Ammon's horn (tissue), 1 donor: Measurements from ENCODE around the gene GHRH.
A peak's percentile ranks its signal among the peaks of the same experiment; 100 is the strongest.

ENCODE experiments used
- DNase-seq: peaks from one replicate; pipeline ENCODE4 v3.0.0-alpha.2; 2016; ENCODE audit warnings: low spot score

The GHRH gene

GRCh38 chr20:37237656-37238055, 24.0 kb downstream of the GHRH start:
- DNase-seq, result no peak

- no peak for DNase-seq
Measured at GRCh38 chr20:37236462-37236861, 25.2 kb downstream of the GHRH start.

GRCh38 chr20:37235065-37235464, 26.5 kb downstream of the GHRH start:
- no peak for DNase-seq

GRCh38 chr20:37234254-37234581, 27.4 kb downstream of the GHRH start:
- no peak for DNase-seq

GRCh38 chr20:37233548-37234253, 27.9 kb downstream of the GHRH start:
- no peak for DNase-seq

GRCh38 chr20:37231947-37232630, 29.5 kb downstream of the GHRH start:
- peak; percentile 43 for DNase-seq

GRCh38 chr20:37230200-37230599, 31.4 kb downstream of the GHRH start:
- DNase-seq, result no peak

GRCh38 chr20:37229357-37229756, 32.3 kb downstream of the GHRH start:
- DNase-seq, result peak; percentile 44

- DNase-seq, result no peak
Measured at GRCh38 chr20:37228656-37229055, 33.0 kb downstream of the GHRH start.

GRCh38 chr20:37228082-37228481, 33.5 kb downstream of the GHRH start:
- no peak for DNase-seq

- DNase-seq, result no peak
Measured at GRCh38 chr20:37226889-37227288, 34.7 kb downstream of the GHRH start.

- DNase-seq, result no peak
Measured at GRCh38 chr20:37225146-37225545, 36.5 kb downstream of the GHRH start.

- DNase-seq, result peak; percentile 62
Measured at GRCh38 chr20:37223053-37223452, 38.6 kb downstream of the GHRH start.

- no peak for DNase-seq
Measured at GRCh38 chr20:37222086-37222485, 39.5 kb downstream of the GHRH start.

GRCh38 chr20:37220731-37221130, 40.9 kb downstream of the GHRH start:
- no peak for DNase-seq

GRCh38 chr20:37219751-37220668, 41.6 kb downstream of the GHRH start:
- DNase-seq, result peak; percentile 38

GRCh38 chr20:37218976-37219375, 42.6 kb downstream of the GHRH start:
- DNase-seq, result no peak

GRCh38 chr20:37218441-37218840, 43.2 kb downstream of the GHRH start:
- no peak for DNase-seq

- no peak for DNase-seq
Measured at GRCh38 chr20:37209661-37210314, 51.8 kb downstream of the GHRH start.

- no peak for DNase-seq
Measured at GRCh38 chr20:37209193-37209592, 52.4 kb downstream of the GHRH start.

- DNase-seq, result no peak
Measured at GRCh38 chr20:37207171-37207570, 54.4 kb downstream of the GHRH start.

- DNase-seq, result no peak
Measured at GRCh38 chr20:37205794-37206193, 55.8 kb downstream of the GHRH start.
